ENCODE data around the gene MRRF. TPM values are rescaled to one million over a fixed set of nuclear protein-coding genes. Genes with fewer than 3 reads are reported as not detected.

The MRRF gene
- total RNA-seq, 1 experiment from 2014 or later: 42.3 TPM

DNA sequence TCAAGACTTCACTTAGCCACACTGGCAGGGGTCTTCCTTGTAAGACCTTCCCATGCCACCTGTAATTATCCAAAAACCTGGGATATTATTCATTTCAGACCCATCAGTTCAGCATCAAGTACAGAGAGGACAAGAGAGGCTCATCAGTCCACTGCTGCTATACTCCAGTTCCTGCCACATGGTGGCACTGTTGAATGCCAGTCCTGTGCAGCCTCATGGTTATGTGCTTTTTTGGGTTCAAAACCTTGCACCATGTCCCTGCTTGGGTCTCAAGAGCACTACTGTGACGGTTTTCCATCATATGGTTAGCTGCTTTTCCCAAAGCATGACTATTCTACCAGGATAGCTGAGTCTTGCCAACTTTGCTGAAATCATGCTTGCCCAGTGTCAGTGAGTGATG, 114.7 kb downstream of the MRRF start:
- ChIA-PET POLR2A (no interaction called here), CTCF (interaction anchor here (0.7 to 1.1 kb wide), 4 partner anchors 23 to 75 kb away, joined by 3 to 11 read pairs (median 4); no protein-coding TSS in a partner anchor)
- Mint-ChIP-seq H3K27ac (no peak overlapping the region), H3K27me3 (ENCODE audit: low read depth) (peaks cover 14% of the 10 kb centered on the region), H3K9me3 (peaks cover 11% of the 10 kb centered on the region), H3K4me1 (peaks cover 22% of the 10 kb centered on the region), H3K4me3 (no peak overlapping the region), H3K36me3 (0 out of 2 replicates have a peak, but pooled peaks cover 3% of the 10 kb centered on the region)
- no peak for TF ChIP-seq ZNF671 (CRISPR knock-in tag; IDR thresholded peaks at IDR 0.05)
- TF ChIP-seq KAT7 (CRISPR knock-in tag; IDR thresholded peaks at IDR 0.05; ENCODE audit: borderline replicate concordance): no peak
- TF ChIP-seq, protein P1, sequence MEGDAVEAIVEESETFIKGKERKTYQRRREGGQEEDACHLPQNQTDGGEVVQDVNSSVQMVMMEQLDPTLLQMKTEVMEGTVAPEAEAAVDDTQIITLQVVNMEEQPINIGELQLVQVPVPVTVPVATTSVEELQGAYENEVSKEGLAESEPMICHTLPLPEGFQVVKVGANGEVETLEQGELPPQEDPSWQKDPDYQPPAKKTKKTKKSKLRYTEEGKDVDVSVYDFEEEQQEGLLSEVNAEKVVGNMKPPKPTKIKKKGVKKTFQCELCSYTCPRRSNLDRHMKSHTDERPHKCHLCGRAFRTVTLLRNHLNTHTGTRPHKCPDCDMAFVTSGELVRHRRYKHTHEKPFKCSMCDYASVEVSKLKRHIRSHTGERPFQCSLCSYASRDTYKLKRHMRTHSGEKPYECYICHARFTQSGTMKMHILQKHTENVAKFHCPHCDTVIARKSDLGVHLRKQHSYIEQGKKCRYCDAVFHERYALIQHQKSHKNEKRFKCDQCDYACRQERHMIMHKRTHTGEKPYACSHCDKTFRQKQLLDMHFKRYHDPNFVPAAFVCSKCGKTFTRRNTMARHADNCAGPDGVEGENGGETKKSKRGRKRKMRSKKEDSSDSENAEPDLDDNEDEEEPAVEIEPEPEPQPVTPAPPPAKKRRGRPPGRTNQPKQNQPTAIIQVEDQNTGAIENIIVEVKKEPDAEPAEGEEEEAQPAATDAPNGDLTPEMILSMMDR (IDR thresholded peaks at IDR 0.05): peak; percentile 64
- no peak; the same call in 1 of the 2 replicates for ATAC-seq
- DNase-seq (ENCODE audit: low spot score): peak; percentile 35

DNA sequence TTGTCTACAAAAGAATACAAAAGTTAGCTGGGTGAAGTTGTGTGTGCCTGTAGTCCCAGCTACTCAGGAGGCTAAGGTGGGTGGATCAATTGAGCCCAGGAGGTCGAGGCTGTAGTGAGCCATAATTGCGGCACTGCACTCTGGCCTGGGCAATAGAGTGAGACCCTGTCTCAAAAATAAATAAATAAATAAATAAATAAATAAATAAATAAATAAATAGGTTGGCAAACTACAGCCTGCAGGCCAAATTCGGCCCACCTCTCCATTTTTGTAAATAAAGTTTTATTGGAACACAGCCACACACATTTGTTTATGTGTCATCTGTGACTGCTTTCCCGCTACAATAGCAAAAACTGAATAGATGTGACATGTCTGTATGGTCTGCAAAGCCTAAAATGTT, 115.6 kb downstream of the MRRF start:
- H3K36me3 Mint-ChIP-seq: 0 out of 2 replicates have a peak, but pooled peaks cover 3% of the 10 kb centered on the region
- H3K27ac Mint-ChIP-seq: no peak overlapping the region
- peaks cover 14% of the 10 kb centered on the region for H3K4me1 Mint-ChIP-seq
- TF ChIP-seq HMGA2 (CRISPR knock-in tag; IDR thresholded peaks at IDR 0.05) (no peak), KAT7 (CRISPR knock-in tag; IDR thresholded peaks at IDR 0.05; ENCODE audit: borderline replicate concordance) (no peak), CREB1 (CRISPR knock-in tag; IDR thresholded peaks at IDR 0.05) (no peak), ZNF317 (CRISPR knock-in tag; IDR thresholded peaks at IDR 0.05; ENCODE audit: borderline replicate concordance, low read depth) (no peak), OVOL2 (CRISPR knock-in tag; IDR thresholded peaks at IDR 0.05; ENCODE audit: borderline replicate concordance) (no peak), NR1H2 (CRISPR knock-in tag; IDR thresholded peaks at IDR 0.05) (no peak), TEAD4 (CRISPR knock-in tag; IDR thresholded peaks at IDR 0.05) (no peak), IRF2 (CRISPR knock-in tag; IDR thresholded peaks at IDR 0.05; ENCODE audit: borderline replicate concordance, low read depth) (no peak), ATF1 (CRISPR knock-in tag; IDR thresholded peaks at IDR 0.05) (no peak), NFATC4 (CRISPR knock-in tag; IDR thresholded peaks at IDR 0.05) (no peak), FOXP1 (CRISPR knock-in tag; IDR thresholded peaks at IDR 0.05; ENCODE audit: borderline replicate concordance) (no peak), FOXK1 (CRISPR knock-in tag; IDR thresholded peaks at IDR 0.05) (no peak), ZBTB21 (CRISPR knock-in tag; IDR thresholded peaks at IDR 0.05; ENCODE audit: borderline replicate concordance) (no peak), RELA (CRISPR knock-in tag; IDR thresholded peaks at IDR 0.05; ENCODE audit: borderline replicate concordance) (no peak)
- TF ChIP-seq, protein P2, sequence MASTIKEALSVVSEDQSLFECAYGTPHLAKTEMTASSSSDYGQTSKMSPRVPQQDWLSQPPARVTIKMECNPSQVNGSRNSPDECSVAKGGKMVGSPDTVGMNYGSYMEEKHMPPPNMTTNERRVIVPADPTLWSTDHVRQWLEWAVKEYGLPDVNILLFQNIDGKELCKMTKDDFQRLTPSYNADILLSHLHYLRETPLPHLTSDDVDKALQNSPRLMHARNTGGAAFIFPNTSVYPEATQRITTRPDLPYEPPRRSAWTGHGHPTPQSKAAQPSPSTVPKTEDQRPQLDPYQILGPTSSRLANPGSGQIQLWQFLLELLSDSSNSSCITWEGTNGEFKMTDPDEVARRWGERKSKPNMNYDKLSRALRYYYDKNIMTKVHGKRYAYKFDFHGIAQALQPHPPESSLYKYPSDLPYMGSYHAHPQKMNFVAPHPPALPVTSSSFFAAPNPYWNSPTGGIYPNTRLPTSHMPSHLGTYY (CRISPR knock-in tag; IDR thresholded peaks at IDR 0.05): no peak
- TF ChIP-seq, protein P3, sequence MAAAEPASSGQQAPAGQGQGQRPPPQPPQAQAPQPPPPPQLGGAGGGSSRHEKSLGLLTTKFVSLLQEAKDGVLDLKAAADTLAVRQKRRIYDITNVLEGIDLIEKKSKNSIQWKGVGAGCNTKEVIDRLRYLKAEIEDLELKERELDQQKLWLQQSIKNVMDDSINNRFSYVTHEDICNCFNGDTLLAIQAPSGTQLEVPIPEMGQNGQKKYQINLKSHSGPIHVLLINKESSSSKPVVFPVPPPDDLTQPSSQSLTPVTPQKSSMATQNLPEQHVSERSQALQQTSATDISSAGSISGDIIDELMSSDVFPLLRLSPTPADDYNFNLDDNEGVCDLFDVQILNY (CRISPR knock-in tag; IDR thresholded peaks at IDR 0.05): no peak
- TF ChIP-seq, protein P4, sequence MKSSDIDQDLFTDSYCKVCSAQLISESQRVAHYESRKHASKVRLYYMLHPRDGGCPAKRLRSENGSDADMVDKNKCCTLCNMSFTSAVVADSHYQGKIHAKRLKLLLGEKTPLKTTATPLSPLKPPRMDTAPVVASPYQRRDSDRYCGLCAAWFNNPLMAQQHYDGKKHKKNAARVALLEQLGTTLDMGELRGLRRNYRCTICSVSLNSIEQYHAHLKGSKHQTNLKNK (CRISPR knock-in tag; IDR thresholded peaks at IDR 0.05): no peak
- TF ChIP-seq, protein P5, sequence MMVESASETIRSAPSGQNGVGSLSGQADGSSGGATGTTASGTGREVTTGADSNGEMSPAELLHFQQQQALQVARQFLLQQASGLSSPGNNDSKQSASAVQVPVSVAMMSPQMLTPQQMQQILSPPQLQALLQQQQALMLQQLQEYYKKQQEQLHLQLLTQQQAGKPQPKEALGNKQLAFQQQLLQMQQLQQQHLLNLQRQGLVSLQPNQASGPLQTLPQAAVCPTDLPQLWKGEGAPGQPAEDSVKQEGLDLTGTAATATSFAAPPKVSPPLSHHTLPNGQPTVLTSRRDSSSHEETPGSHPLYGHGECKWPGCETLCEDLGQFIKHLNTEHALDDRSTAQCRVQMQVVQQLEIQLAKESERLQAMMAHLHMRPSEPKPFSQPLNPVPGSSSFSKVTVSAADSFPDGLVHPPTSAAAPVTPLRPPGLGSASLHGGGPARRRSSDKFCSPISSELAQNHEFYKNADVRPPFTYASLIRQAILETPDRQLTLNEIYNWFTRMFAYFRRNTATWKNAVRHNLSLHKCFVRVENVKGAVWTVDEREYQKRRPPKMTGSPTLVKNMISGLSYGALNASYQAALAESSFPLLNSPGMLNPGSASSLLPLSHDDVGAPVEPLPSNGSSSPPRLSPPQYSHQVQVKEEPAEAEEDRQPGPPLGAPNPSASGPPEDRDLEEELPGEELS (CRISPR knock-in tag; IDR thresholded peaks at IDR 0.05): no peak
- TF ChIP-seq, protein P6, sequence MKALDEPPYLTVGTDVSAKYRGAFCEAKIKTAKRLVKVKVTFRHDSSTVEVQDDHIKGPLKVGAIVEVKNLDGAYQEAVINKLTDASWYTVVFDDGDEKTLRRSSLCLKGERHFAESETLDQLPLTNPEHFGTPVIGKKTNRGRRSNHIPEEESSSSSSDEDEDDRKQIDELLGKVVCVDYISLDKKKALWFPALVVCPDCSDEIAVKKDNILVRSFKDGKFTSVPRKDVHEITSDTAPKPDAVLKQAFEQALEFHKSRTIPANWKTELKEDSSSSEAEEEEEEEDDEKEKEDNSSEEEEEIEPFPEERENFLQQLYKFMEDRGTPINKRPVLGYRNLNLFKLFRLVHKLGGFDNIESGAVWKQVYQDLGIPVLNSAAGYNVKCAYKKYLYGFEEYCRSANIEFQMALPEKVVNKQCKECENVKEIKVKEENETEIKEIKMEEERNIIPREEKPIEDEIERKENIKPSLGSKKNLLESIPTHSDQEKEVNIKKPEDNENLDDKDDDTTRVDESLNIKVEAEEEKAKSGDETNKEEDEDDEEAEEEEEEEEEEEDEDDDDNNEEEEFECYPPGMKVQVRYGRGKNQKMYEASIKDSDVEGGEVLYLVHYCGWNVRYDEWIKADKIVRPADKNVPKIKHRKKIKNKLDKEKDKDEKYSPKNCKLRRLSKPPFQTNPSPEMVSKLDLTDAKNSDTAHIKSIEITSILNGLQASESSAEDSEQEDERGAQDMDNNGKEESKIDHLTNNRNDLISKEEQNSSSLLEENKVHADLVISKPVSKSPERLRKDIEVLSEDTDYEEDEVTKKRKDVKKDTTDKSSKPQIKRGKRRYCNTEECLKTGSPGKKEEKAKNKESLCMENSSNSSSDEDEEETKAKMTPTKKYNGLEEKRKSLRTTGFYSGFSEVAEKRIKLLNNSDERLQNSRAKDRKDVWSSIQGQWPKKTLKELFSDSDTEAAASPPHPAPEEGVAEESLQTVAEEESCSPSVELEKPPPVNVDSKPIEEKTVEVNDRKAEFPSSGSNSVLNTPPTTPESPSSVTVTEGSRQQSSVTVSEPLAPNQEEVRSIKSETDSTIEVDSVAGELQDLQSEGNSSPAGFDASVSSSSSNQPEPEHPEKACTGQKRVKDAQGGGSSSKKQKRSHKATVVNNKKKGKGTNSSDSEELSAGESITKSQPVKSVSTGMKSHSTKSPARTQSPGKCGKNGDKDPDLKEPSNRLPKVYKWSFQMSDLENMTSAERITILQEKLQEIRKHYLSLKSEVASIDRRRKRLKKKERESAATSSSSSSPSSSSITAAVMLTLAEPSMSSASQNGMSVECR (CRISPR knock-in tag; IDR thresholded peaks at IDR 0.05; ENCODE audit: borderline replicate concordance): no peak
- ATAC-seq (no peak), DNase-seq (ENCODE audit: low spot score) (no peak)
- ChIA-PET CTCF (no interaction called here), POLR2A (no interaction called here)
- peaks cover 5% of the 10 kb centered on the region for H3K27me3 Mint-ChIP-seq (ENCODE audit: low read depth)
- H3K4me3 Mint-ChIP-seq: no peak overlapping the region
- H3K9me3 Mint-ChIP-seq: peaks cover 11% of the 10 kb centered on the region
